Measurements from ENCODE around the gene SMIM44. TPM values are rescaled to one million over a fixed set of nuclear protein-coding genes. Genes with fewer than 3 reads are reported as not detected.

Gene SMIM44
- total and polyA plus RNA-seq, 9 of the 15 experiments (the other 6 are each of a cell fraction or from before 2014, with no cell fraction given): not detected

DNA sequence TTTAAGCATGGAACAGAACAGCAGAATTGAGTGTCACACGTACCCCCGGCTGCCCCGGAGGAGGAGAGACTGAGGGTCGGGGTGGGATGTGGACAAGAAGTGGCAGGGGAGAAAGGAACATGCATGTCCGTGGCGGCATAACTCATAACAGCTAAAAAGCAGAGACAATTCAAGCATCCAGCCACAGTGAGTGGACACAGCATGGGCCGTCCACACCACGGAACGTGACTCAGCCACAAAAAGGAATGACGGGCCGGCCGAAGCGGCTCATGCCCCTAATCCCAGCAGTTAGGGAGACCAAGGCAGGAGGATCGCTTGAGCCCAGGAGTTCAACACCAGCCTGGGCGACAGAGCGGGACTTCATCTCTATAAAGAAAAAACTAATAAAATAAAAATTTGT is 9.7 kb upstream of the SMIM44 start:
- Histone ChIP-seq H3K9me3 (replicated peaks; ENCODE audit: control insufficient read depth, insufficient read depth, low read depth, low read length) (no peaks in the 10 kb centered on the region), H3K27ac (ENCODE audit: extremely low read depth, low read depth, low read length) (no peak overlapping the region), H3K79me2 (ENCODE audit: control insufficient read depth, insufficient read depth, low read length) (peaks cover 12% of the 10 kb centered on the region), H3K27me3 (ENCODE audit: control insufficient read depth in 2 of 2, insufficient read depth in 2 of 2, low read length in 2 of 2) (no peaks in the 10 kb centered on the region), H3K4me1 (replicated peaks in 1 of 2; ENCODE audit: control insufficient read depth in 2 of 2, insufficient read depth in 2 of 2, low read length in 2 of 2) (peaks cover 0 to 32% of the 10 kb centered on the region in 2 experiments; a peak in 2 of 5 replicates), H3K36me3 (ENCODE audit: control insufficient read depth, insufficient read depth, low read length) (peaks cover 73% of the 10 kb centered on the region), H3K4me3 (no peak overlapping the region), H2AFZ (ENCODE audit: low read depth, low read length) (no peak overlapping the region), H3K4me2 (ENCODE audit: insufficient read depth, low read length) (no peak overlapping the region), H4K20me1 (replicated peaks; ENCODE audit: control insufficient read depth, insufficient read depth, low read length) (no peaks in the 10 kb centered on the region), H3K9me1 (ENCODE audit: control insufficient read depth, insufficient read depth, low read length) (no peaks in the 10 kb centered on the region), H3K9ac (ENCODE audit: insufficient read depth in 1 of 2, low read depth in 2 of 2, low read length in 2 of 2) (no peak overlapping the region)
- ATAC-seq (no peak), FAIRE-seq (no peak), DNase-seq (ENCODE audit: extremely low read depth in 1 of 4, low spot score in 3 of 4) (no peak)
- in situ Hi-C loops (cut with MboI) (no loop called here), intact Hi-C loops (cut with micrococcal nuclease) (no loop called here)
- no TSS peak for BruUV-seq (replicated peaks)
- TF ChIP-seq FOXJ2 (tag; IDR thresholded peaks at IDR 0.05): no peak
- ChIA-PET CTCF (ENCODE audit: low intra/inter-chr PET ratio) (no interaction called here), POLR2A (no interaction called here)
- WGBS (ENCODE audit: insufficient coverage, low coverage, missing lambda C conversion rate): 96% methylated on average over 16 of the region's 16 CpGs

DNA sequence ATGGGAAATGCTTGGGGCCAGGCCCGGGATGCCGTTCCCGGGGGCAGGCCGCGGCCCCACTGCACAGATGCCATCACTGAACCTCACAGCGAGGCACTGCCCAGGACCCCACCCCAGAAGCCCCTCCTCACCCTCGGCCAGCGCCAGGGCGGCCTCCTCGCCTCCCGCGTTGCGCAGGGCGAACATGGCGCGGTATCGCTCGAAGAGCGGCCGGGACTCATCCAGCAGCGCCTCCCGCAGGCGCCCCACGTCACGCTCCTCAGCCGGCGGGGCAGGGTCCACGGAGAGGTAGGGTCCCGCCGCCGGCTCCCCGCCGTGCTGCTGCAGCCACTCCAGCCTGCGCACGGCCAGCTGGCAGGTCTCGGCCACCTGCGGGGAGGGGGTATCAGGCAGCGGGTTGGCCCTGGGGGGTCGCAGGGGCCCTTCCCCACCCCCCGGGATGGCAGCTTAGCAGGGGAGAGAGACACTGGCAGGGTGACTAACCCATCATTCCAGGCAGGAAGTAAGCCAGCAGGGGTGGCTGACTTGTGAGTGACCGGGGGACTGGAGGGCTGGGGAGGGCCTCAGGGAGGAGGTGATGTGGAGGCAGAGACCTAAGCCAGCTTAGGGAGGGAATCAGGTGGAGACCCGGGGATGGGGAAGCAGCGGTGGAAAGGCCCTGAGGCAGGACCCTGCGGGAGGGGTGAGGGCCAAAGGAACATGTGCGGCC is 9.0 kb upstream of the SMIM44 start:
- peaks cover 6% of the 10 kb centered on the region for H3K79me2 ChIP-seq (ENCODE audit: control insufficient read depth, insufficient read depth, low read length)
- H4K20me1 ChIP-seq (replicated peaks; ENCODE audit: control insufficient read depth, insufficient read depth, low read length): no peaks in the 10 kb centered on the region
- no peak for TF ChIP-seq CEBPB (tag; IDR thresholded peaks at IDR 0.05)
- 0 out of 2 replicates have a peak, but pooled peaks have one; percentile 36 for TF ChIP-seq RBFOX2 (IDR thresholded peaks at IDR 0.05; ENCODE audit: low read depth, low read length)
- ChIA-PET POLR2A (no interaction called here), CTCF (ENCODE audit: low intra/inter-chr PET ratio) (no interaction called here)
- H3K27ac ChIP-seq (ENCODE audit: extremely low read depth, low read depth, low read length): no peak overlapping the region
- H3K4me1 ChIP-seq (replicated peaks in 1 of 2; ENCODE audit: control insufficient read depth in 2 of 2, insufficient read depth in 2 of 2, low read length in 2 of 2): peaks cover 0 to 32% of the 10 kb centered on the region in 2 experiments; a peak in 2 of 5 replicates
- ATAC-seq: no peak
- no peaks in the 10 kb centered on the region for H3K27me3 ChIP-seq (ENCODE audit: control insufficient read depth in 2 of 2, insufficient read depth in 2 of 2, low read length in 2 of 2)
- no peak overlapping the region for H2AFZ ChIP-seq (ENCODE audit: low read depth, low read length)
- no peak overlapping the region for H3K4me3 ChIP-seq
- H3K9ac ChIP-seq (ENCODE audit: insufficient read depth in 1 of 2, low read depth in 2 of 2, low read length in 2 of 2): no peak overlapping the region
- H3K9me3 ChIP-seq (replicated peaks; ENCODE audit: control insufficient read depth, insufficient read depth, low read depth, low read length): no peaks in the 10 kb centered on the region
- in situ Hi-C loops (cut with MboI) (no loop called here), intact Hi-C loops (cut with micrococcal nuclease) (no loop called here)
- no peaks in the 10 kb centered on the region for H3K9me1 ChIP-seq (ENCODE audit: control insufficient read depth, insufficient read depth, low read length)
- DNase-seq (ENCODE audit: extremely low read depth in 1 of 4, low spot score in 3 of 4): no peak
- H3K4me2 ChIP-seq (ENCODE audit: insufficient read depth, low read length): no peak overlapping the region
- FAIRE-seq: no peak
- no TSS peak for BruUV-seq (replicated peaks)
- H3K36me3 ChIP-seq (ENCODE audit: control insufficient read depth, insufficient read depth, low read length): peaks cover 66% of the 10 kb centered on the region
- WGBS (ENCODE audit: insufficient coverage, low coverage, missing lambda C conversion rate): 98% methylated on average over 13 of the region's 45 CpGs

Measured in K562 (cell line).